Glomerular endothelial cell (primary cell): ENCODE measurements around the gene XRN1. TPM values are rescaled to one million over a fixed set of nuclear protein-coding genes. Genes with fewer than 3 reads are reported as not detected.

ENCODE experiments used
- DNase-seq: peaks from one replicate; pipeline ENCODE4 v3.0.0-alpha.2; 2011; ENCODE audit warnings: low read depth, low spot score; ENCODE audit errors: extremely low read depth
- total RNA-seq: library from RNA; depleted of rRNA; stranded (reverse); fragments of >200 nt; gene quantifications from 2 replicates; pipeline ENCODE4 v1.2.3, GENCODE V29; 2015

XRN1 gene
- total RNA-seq, 1 donor from 2014 or later, result 30.9 TPM

GRCh38 chr3:142275856-142276255 is 172.0 kb downstream of the XRN1 start:
- no peak for DNase-seq

GRCh38 chr3:142274908-142275307 is 172.9 kb downstream of the XRN1 start:
- no peak for DNase-seq

GRCh38 chr3:142273501-142273900 is 174.3 kb downstream of the XRN1 start:
- DNase-seq, result no peak

GRCh38 chr3:142272200-142272891 is 175.5 kb downstream of the XRN1 start:
- no peak for DNase-seq

- DNase-seq, result no peak
Measured at GRCh38 chr3:142270407-142270806, 177.4 kb downstream of the XRN1 start.

- no peak for DNase-seq
Measured at GRCh38 chr3:142269767-142270166, 178.1 kb downstream of the XRN1 start.

GRCh38 chr3:142268426-142268825 is 179.4 kb downstream of the XRN1 start:
- no peak for DNase-seq

- no peak for DNase-seq
Measured at GRCh38 chr3:142267269-142267668, 180.6 kb downstream of the XRN1 start.

GRCh38 chr3:142263112-142263511 is 184.7 kb downstream of the XRN1 start:
- no peak for DNase-seq

GRCh38 chr3:142259359-142259758 is 188.5 kb downstream of the XRN1 start:
- DNase-seq, result no peak

GRCh38 chr3:142256712-142257333 is 191.0 kb downstream of the XRN1 start:
- DNase-seq, result no peak

Other genes with a start within 250 kb of the XRN1 start
- gene GK5, start 222.5 kb downstream of the XRN1 start, total RNA-seq, result 8.3 and 11.0 TPM in 2 replicates
- gene ATR, start 130.7 kb upstream of the XRN1 start, total RNA-seq, result 19.5 and 27.6 TPM in 2 replicates
- 0.82 and 2.9 TPM in 2 replicates for gene PLS1, start 148.4 kb upstream of the XRN1 start, total RNA-seq